ENCODE data around the gene ABCC1.

The ABCC1 gene

DNA sequence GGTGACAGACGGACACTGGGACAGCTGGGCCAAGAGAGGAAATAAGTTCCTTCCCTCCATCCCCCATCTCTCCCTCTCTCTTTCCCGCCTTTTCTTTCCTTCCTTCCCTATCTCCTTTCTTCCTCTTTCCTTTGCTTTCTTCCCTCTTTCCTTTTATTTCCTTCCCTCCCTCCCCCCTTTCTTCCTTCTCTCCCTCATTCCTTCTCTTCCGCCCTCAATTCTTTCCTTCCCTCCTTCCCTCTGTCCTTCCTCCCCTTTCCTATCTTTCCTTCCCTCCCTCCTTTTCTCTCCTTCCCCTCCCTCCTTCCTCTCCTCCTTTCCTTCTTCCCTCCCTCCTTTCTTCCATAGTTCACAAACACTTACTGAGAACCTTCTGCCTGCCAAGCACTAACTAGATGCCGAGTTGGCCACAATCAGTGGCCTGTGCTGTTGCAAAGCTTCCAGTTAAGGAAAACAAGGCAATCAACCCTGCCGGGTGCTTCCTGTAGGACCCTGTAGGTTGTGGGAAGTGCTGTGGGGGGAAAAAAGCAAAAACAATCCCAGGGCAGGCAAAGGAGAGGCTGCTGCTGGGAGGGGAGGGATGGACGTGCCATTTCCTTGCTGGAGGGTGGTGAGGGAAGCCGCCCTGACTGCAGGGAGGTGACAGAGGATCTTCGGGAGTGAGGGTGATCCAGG is 242.2 kb downstream of the ABCC1 start:
- H3K9me3 ChIP-seq (ENCODE audit: control insufficient read depth, insufficient read depth, low read depth, low read length), result no peaks in the 10 kb centered on the region
- ChIA-PET POLR2A (no interaction called here), CTCF (interaction anchor here (0.8 kb wide), 1 partner anchor 421 kb away, joined by 3 read pairs; no protein-coding TSS in a partner anchor)
- no peaks in the 10 kb centered on the region for H3K4me1 ChIP-seq (ENCODE audit: control insufficient read depth, insufficient read depth, low read length)
- TF ChIP-seq ZNF202 (tag by site-specific recombination; IDR thresholded peaks at IDR 0.05; ENCODE audit: borderline replicate concordance), result no peak
- no peak for TF ChIP-seq SP3 (tag by site-specific recombination; IDR thresholded peaks at IDR 0.05)
- TF ChIP-seq TRIM28 (IDR thresholded peaks at IDR 0.05; ENCODE audit: borderline replicate concordance, low read length), result no peak
- TF ChIP-seq YY1 (tag by site-specific recombination; IDR thresholded peaks at IDR 0.05), result no peak
- TF ChIP-seq ZNF785 (tag by site-specific recombination; IDR thresholded peaks at IDR 0.05), result 0 out of 2 replicates have a peak, but pooled peaks have one; percentile 18
- TF ChIP-seq ZNF366 (tag by site-specific recombination; conservative IDR thresholded peaks at IDR 0.05), result peak; percentile 96
- peak; percentile 90 for TF ChIP-seq PRDM1 (tag by site-specific recombination; IDR thresholded peaks at IDR 0.05)
- no peak for TF ChIP-seq ZNF501 (tag by site-specific recombination; IDR thresholded peaks at IDR 0.05)
- no peaks in the 10 kb centered on the region for H3K36me3 ChIP-seq (ENCODE audit: control insufficient read depth in 2 of 2, insufficient read depth in 1 of 2, low read length in 2 of 2)
- H3K4me3 ChIP-seq (ENCODE audit: low read depth, low read length), result no peak overlapping the region
- H3K27ac ChIP-seq (ENCODE audit: extremely low read depth, low read depth, low read length), result no peak overlapping the region
